Renal cortical epithelial cell (primary cell): ENCODE data around the gene MRPS12. TPM values are rescaled to one million over a fixed set of nuclear protein-coding genes. Genes with fewer than 3 reads are reported as not detected.

Experiments
- DNase-seq: peaks from one replicate; pipeline ENCODE4 v3.0.0-alpha.2; 2011; ENCODE audit warnings: low read depth
- total RNA-seq: library from RNA; depleted of rRNA; stranded (reverse); fragments of >200 nt; gene quantifications from 2 replicates; pipeline ENCODE4 v1.2.3, GENCODE V29; 2014

MRPS12 gene
- total RNA-seq, 1 donor from 2014 or later = 38.4 TPM

GRCh38 chr19:38911388-38912001 is 19.2 kb upstream of the MRPS12 start:
- DNase-seq = no peak

DNA sequence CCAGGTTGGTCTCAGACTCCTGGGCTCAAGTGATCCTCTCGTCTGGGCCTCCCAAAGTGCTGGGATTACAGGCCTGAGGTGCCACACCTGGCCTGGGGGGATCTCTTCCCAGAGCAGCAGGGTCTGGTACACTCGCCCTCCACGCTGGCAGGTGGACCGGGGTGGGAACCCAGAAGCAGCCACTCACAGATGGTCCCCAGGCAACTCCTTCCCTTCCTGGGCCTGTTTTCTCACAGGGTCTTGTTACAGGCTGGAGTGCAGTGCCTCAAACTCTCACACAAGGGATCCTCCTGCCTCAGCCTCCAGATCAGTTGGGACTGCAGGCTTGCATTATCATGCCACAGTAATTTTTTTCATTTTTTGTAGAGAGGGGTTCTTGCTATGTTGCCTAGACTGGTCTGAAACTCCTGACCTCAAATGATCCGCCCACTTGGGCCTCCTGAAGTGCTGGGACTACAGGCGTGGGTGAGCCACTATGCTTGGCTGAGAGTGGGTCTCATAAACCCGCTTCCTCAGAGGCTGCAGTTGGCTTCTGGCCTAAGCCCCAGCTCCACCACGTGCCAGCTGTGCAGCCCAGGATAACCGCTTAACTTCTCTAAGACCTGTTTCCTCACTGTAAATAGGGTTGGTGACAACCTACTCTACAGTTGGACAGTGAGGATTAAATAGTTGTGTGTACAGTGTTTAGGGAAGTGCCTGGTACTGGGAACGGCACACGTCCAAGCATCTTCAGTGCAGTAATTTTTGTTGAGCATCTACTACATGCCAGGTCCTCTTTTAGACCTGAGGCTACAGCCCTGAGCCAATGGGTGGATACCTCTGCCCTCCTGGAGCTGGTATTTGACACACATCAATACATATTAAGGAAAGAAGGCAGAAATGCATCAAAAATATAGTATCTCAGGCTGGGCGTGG is 17.9 kb upstream of the MRPS12 start:
- no peak for DNase-seq

DNA sequence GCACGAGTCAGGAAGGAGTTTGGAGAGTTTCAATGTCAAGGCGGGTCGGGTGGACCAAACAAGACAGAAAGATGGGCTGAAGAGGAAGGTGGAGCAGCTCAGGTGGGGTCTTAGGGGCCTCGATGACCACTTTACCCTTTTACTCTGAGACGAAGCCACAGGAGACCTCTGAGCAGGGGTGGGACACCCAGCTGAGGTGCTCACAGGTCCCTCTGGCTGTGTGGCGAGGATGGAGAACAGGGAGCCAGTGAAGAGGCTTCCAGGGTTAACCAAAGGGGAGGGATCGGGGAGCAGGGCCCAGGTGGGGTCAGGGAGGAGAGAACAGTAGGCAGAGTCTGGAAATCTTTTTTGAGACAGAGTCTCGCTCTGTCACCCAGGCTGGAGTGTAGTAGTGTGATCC is 16.8 kb upstream of the MRPS12 start:
- no peak for DNase-seq

DNA sequence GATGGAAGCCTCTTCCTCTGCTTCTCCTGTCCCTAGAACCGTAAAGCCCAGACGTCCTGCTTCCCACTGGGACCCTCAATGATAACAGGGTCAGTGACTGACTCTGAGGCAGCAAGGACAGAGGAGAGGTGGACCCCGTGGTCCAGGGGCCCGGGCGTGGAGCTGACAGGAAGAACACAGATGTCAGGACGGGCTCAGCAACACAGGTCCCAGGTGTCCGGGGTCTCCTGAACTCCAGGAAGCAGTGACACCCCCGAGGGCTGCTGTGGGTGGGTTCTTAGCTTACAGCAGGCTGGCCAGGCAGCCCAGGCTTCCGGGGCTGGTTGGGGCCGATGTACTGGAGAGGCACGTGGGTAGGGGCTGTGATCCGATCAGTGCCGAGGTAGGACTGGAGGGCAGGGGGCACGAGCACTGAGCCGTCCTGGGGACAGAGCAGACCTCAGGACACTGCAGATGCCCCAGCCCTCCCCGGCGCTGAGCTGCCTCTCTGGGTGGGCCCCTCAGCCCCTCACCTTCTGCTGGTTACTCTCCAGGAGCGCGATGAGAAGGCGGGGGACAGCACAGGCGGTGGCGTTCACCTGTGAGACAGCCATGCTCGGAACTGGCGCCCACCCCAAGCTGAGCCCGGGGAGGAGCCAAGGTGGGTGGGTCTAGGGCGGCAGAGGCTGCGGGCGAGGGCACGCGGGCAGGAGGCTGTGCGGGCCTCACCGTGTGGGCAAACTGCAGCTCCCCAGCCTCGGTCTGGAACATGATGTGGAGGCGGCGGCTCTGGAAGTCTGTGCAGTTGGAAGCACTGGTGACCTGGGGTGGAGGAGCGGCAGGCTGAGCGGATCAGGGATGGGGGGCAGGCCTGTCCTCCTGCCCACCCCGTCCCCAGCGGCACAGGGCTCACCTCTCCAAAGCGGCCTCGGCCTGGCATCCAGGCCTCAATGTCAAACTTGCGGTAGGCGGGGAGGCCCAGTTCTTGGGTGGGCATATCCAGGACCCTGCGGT is 15.1 kb upstream of the MRPS12 start:
- DNase-seq = no peak

GRCh38 chr19:38917516-38917915 is 13.2 kb upstream of the MRPS12 start:
- no peak for DNase-seq

GRCh38 chr19:38917921-38918491 is 12.7 kb upstream of the MRPS12 start:
- DNase-seq = no peak

DNA sequence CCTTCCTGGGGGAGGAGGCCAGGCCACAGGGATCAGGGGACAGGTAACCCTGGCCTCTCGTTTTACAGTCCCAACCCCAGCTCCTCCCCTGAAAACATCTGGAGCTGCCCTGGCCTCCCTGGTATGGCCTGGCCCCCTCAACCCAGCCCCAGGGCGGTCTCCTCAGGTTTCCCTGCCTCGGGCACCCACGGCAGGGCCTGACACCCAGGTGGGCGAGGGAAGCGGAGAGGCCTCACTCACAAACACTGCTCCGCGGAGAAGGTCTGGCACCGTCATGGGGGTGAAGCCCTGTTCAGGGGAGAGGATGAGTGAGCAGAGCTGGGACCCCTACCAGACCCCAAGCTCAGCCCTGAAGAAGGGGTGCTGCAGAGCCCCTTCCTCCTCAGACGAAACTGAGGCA is 12.2 kb upstream of the MRPS12 start:
- DNase-seq = no peak

DNA sequence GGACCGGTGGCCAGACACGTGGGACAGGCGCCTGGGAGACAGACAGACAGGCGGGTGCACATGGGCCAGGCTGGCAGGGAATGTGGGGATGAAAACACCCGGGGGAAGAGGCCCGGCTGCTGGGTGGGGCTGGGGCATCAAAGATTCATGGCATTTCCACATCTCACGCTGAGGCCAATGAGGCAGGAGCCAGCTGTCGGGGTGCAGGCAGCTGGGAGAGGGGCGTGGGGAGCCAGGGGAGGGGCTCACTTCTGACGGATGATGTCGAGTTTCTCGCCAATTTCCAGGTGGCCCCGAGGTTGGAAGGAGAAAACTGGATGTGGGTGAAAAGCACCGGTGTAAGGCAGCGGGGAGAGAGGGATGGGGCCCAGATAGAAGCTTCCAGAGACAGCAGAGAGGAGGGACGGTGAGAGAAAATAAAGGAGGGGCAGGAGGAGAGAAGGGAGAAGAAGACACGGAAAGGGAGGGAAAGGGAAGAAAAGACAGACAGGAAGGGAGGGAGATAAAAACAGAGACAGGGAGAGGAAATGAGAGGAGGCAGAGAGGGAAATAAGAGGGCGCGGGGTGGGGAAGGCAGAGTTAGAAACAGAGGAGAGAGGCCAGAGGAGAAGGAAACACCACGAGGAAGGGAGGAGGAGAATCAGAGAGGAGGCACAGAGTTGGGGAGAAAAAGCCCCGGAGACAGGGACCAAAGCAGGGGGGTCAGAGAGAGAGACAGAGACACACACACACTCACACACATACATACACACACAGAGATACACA is 10.7 kb upstream of the MRPS12 start:
- DNase-seq = no peak

- DNase-seq = no peak
Observed at GRCh38 chr19:38920602-38921419, 9.9 kb upstream of the MRPS12 start.

GRCh38 chr19:38921420-38922274 is 9.1 kb upstream of the MRPS12 start:
- DNase-seq = no peak

- DNase-seq = no peak
Observed at GRCh38 chr19:38922482-38922881, 8.3 kb upstream of the MRPS12 start.

DNA sequence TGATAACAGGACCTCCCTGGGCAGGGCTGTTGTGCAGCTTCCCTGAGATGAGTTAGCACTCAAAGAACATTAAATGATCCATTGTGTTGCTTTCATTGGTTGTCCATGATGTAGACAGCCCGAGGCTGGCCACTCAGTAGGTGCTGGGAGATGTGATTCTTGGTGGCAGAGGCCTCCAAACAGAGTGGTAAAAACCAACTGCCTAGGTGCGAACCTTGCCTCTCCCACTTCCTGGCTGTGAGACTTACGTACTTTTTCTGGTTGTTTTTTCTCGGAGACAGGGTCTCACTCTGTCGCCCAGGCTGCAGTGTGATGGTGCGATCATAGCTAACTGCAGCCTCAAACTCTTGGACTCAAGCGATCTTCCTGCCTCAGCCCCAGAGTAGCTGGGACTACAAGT is 6.4 kb upstream of the MRPS12 start:
- DNase-seq = no peak

- no peak for DNase-seq
Observed at GRCh38 chr19:38928391-38929001, 2.2 kb upstream of the MRPS12 start.

GRCh38 chr19:38929929-38930775 is 592 bp upstream of the MRPS12 start, which contains the start of gene SARS2:
Gene SARS2 (minus strand): TSS chr19:38930763. CDS start chr19:38930736, 27 bp downstream.
- peak; percentile 88 for DNase-seq

- no peak for DNase-seq
Observed at GRCh38 chr19:38931521-38931793, 713 bp downstream of the MRPS12 start.

GRCh38 chr19:38932425-38933179 is 1.9 kb downstream of the MRPS12 start:
- DNase-seq = peak; percentile 57

GRCh38 chr19:38933544-38933943 is 2.8 kb downstream of the MRPS12 start:
- no peak for DNase-seq
